Stimulated activated CD8-positive, alpha-beta memory T cell treated with anti-CD3 and anti-CD28 coated beads, Interleukin-4, amount 100 ng/mL, for 48 hours (primary cell): ENCODE measurements around the gene DLG2.
"Not testable (repeated sequence)": the region's sequence is repeated elsewhere in the genome, so short reads cannot be mapped to it uniquely, and the experiment has no call there.

Source experiments
- DNase-seq: peaks from one replicate; pipeline ENCODE4 v3.0.0-alpha.2; 2020

Gene DLG2

DNA sequence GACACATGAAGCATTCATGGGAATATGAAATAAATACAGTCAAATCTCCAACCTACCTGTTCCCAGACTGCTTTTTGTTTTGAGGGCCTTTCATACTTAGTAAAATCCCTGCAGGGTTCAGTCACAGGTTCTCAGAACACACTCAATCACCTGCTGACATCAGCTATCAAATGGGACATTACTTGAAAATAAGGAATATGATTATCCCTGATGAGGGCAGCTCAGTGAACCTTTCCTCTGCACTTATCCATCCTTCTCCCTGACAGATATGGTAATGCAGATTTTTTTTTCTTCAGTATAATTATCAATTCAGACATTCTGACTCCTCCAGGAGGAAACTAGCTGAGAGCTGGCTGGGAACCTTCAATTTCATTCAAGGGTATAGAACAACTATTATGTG is 1213.6 kb downstream of the DLG2 start:
- DNase-seq, result no peak

GRCh38 chr11:84412862-84413261 is 1214.3 kb downstream of the DLG2 start:
- DNase-seq, result no peak

DNA sequence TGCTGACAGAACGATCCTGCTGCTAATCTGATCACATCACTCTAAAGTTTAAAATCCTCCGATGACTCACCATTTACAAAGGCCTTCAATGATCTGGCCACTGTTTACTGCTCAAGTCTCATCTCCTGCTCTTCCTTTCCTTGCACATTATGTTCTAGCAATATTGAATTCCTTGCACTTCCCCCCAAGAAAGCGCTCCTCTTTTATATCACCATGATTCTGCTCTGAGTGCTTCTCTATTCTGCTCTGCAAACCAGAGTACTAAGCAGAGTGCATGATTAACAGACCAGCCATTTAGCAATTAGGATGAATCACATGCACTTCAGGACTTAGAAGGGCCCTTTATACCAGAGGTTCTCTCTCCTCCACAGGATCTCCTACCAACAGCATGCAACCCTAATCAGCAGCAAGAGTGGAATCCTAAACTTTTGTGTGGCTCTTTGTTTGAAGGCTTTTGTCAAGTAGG is 1218.2 kb downstream of the DLG2 start:
- DNase-seq, result no peak

GRCh38 chr11:84407091-84407490 is 1220.1 kb downstream of the DLG2 start:
- DNase-seq, result no peak

DNA sequence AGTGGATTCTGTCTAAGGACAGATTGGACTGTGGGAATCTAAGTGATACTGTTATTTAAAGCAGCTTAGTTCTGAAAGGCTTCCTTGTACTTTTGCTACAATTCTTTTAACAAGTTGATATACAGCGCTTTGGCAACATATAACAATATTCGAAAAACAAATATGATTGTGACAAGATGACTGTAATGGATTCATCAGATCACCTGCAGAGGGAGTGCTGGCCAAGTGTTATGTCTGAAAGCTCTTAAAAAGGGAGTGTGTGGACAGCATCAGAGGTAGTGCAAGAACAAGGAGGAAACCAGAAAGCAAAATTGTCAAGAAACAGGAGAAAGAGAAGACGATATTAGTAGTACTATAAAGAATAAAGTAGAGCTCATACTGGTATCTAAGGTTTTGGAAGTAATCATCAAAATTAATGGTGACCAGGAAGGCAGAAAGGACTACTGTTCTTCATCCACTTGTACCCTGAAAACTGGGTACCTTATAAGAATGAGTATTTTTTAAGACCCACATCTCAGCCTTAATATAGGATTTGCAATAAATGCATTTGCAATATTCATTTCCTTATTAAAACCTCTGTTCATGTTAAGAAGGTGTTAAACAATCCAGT is 1229.0 kb downstream of the DLG2 start:
- no peak for DNase-seq

- DNase-seq, result no peak
Observed at GRCh38 chr11:84396521-84396920, 1230.6 kb downstream of the DLG2 start.

GRCh38 chr11:84390441-84391078 is 1236.6 kb downstream of the DLG2 start:
- no peak for DNase-seq

GRCh38 chr11:84389696-84390095 is 1237.4 kb downstream of the DLG2 start:
- no peak for DNase-seq

DNA sequence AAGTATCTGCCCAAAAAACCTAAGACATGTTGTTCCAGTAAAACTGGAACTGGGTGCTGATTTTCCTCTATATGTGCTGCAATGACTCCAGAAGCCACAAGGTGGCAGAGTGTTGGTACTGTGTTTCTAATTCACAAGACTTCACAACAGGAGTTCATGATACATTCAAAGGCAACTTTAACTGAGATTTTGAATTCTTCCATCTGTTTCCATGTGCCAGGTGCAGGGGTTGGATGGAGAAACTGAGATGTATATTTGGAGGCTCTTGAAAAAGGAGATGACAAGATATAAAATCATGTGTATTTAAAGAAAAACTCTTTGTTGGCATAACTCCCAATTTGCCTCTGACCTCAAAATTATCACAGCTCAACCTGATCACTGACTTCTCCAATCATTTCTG is 1242.4 kb downstream of the DLG2 start:
- DNase-seq, result peak; percentile 36

DNA sequence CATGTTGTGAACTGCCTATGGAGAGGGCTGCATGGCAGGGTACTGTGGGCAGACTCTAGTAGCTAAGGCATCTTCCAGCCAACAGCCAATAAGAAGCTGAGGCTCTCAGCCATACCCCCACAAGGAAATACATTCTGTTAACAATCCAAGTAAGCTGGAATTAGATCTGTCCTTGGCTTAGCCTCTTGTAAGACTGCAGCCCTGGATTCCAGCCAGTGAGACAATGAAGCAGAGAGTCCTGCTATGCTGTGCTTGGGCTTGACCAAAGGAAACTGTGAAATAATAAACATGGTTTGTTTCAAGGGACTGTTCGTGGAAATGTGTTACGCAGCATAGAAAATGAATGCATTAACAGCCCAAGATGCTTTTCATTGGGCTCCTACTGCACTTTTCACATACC is 1243.6 kb downstream of the DLG2 start:
- DNase-seq, result no peak

GRCh38 chr11:84381666-84382065 is 1245.5 kb downstream of the DLG2 start:
- no peak for DNase-seq

DNA sequence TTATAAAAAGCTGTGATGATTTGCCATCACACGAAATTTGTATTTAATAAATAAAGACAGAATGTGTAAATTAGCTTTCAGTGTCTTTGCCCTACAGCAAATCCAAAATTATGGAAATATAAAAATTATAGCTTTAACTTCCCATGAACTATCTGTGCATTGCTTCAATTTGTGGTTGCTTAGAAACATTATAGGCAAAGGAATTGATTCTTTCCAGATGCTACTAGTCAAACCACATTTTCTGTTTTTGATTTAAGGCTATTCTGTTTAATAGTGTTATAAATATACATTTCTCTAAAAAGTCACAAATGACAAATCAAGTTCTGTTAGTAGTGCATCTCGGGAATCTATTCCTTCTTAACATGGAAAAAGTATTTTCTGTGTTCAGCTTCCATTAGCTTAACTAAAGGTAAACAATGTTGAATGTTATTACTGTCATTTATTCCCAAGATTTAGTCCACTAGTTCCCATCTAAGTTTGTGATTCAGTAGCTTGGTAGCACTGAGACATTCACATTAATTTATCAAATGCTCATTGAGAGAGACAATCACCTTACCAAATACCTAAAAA is 1254.7 kb downstream of the DLG2 start:
- no peak for DNase-seq

DNA sequence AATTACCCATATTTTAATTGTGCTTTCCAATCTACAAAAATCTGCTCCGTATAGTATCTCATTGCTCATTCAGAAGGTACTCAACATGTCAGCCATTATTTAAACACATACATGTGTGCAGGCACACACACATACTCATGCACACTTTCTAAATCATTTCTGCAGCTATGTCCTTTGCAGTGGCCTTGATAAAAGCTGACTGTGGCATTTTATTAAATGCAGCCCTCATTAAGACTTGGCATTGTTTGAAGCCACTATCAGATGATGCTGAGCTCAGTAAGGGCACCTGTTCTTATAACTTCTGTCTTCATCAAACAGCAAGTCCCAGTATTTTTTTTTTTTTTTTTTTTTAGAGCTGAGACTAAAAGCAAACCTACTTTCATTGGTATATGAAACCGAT is 1269.1 kb downstream of the DLG2 start:
- DNase-seq, result no peak

- no peak for DNase-seq
Observed at GRCh38 chr11:84355911-84356310, 1271.2 kb downstream of the DLG2 start.

DNA sequence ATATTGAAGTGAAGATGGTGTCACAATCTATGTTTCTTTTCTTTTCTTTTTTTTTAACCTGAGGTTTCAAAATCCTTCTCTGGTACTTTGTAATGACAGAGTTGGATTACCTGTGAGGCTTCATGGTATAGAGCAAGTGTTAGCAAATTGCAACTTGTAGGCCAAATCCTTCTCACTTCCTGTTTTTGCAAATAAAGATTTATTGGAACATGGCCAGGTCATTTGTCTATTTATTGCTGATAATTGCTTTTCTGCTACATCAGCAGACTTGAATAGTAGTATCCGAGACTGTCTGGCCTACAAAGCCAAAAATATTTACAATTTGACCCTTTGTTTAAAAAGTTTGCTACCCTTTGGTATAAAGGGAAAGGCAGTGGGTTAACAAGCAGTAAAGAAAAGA is 1281.5 kb downstream of the DLG2 start:
- DNase-seq, result no peak

GRCh38 chr11:84345027-84345426 is 1282.1 kb downstream of the DLG2 start:
- no peak for DNase-seq

DNA sequence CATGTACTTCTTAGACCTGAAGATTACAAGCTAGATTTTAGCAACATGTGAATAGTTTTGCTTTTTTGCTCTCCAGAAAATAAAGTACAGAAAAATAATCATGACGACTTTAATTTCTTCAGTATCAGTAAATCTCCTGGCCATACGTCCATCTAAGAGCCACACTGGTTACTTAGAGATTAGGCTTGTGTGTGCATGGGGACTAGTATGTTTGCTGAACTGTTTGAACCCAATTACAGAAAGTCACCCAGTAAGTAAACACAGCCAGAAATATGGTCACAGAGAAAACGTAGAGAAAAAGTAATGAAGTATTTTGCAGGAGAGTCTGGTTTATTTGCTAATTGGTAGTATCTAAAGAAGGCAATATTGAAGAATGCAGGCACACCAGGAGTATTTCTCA is 1287.3 kb downstream of the DLG2 start:
- DNase-seq, result no peak

DNA sequence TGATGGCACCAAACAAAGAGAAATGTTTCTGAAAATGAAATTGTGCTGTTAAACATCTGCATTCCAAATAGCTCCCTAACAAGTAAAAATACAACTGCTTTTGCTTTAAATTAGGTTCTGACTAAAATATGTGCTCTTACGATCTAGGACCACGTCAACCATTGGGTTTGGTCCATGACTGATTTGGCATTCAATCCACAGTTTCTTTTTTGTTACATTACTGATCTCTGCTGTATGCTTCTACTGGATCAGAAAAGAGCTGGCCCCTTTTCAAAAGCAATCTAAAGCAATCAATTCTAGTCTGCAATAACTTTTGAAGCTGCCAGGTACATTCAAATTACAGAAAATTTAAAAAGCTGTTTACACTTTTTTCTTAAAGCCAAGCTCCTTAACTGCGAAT is 1293.9 kb downstream of the DLG2 start:
- DNase-seq, result no peak

- DNase-seq, result no peak
Observed at GRCh38 chr11:84322211-84322610, 1304.9 kb downstream of the DLG2 start.

GRCh38 chr11:84319863-84320262 is 1307.3 kb downstream of the DLG2 start:
- DNase-seq, result no peak

- DNase-seq, result no peak
Observed at GRCh38 chr11:84316866-84317555, 1310.1 kb downstream of the DLG2 start.

DNA sequence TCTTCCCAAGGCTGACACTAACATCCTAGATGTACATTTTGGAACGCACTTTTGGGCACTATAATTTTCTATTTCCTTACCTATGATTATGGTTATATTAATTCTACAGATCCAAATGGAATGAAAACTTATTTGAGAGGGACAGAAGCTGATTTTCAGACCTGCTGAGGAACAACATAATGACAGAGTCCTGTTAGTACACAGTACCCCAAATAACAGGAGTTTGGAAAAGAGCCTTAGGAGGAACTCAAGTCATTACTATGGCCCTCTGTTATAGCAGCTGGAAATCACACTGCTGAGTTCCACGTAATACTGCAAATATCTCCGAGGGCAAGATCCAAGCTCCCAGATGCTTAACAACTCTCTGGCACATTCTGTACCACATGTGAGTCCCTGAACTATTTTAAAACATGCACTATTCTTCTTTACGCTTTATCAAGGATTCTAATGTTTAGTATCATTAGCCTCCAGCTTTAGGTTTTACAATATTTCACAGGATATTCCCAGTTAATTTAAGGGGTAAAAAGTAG is 1313.2 kb downstream of the DLG2 start:
- DNase-seq, result no peak

DNA sequence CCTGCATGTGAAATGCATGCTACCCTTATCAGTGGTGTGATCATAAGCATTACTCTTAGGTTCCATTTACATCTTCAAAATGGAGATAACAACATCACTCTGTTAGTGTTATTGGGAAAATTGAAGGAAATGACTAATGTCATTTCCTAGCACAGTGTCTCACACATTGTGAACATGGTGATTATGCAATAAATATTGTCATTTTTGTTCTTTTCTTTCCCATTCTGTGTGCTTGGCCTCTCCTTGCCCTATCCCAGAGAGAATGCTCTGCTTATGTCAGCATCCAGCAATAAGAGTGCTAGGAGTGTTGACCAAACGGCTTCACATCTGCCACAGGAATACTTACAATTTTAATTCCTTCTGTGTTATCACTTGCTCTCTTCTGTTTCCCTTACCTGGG is 1316.9 kb downstream of the DLG2 start:
- DNase-seq, result no peak

DNA sequence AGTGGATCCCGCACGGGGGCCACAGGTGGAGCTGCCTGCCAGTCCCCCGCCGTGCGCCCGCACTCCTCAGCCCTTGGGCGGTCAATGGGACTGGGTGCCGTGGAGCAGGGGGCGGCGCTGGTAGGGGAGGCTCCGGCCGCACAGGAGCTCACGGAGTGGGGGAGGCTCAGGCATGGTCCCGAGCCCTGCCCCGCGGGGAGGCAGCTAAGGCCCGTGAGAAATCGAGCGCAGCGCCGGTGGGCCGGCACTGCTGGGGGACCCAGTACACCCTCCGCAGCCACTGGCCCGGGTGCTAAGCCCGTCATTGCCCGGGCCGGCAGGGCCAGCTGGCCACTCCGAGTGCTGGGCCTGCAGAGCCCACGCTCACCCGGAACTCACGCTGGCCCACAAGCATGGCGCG is 1318.7 kb downstream of the DLG2 start:
- DNase-seq, result not testable (repeated sequence)
